Kidney (tissue), 14 donors: Measurements from ENCODE around the gene PKD2L1. TPM values are rescaled to one million over a fixed set of nuclear protein-coding genes. Genes with fewer than 3 reads are reported as not detected.

ENCODE experiments used
- DNase-seq, 5 donors: peaks; one replicate each; pipeline ENCODE4 v3.0.0-alpha.2; 2013 to 2020
- FAIRE-seq: peaks from 2 replicates; lab custom pipeline; 2012; peaks lifted over from hg19 to GRCh38; lab: Jason Lieb, UNC
- H3K27ac ChIP-seq, 2 donors: one replicate each; pipeline ENCODE4 v1.7.0; 2013; ENCODE audit warnings: low read depth in 2 of 2, low read length in 2 of 2, inconsistent platforms in 1 of 2
- H3K27me3 ChIP-seq: one replicate; pipeline ENCODE4 v1.7.1; 2013; ENCODE audit warnings: low read length, inconsistent platforms; ENCODE audit not compliant: control insufficient read depth, insufficient read depth
- H3K36me3 ChIP-seq, 3 donors: one replicate each; pipeline versions ENCODE4 v1.7.0 to v1.7.1; 2013; ENCODE audit warnings: low read length in 3 of 3, control low read depth in 1 of 3, inconsistent platforms in 1 of 3; ENCODE audit not compliant: insufficient read depth in 3 of 3, control insufficient read depth in 2 of 3
- H3K4me1 ChIP-seq, 3 donors: one replicate each; pipeline versions ENCODE4 v1.7.0 to v1.7.1; 2013; ENCODE audit warnings: low read length in 3 of 3, inconsistent platforms in 1 of 3, low read depth in 1 of 3; ENCODE audit not compliant: control insufficient read depth in 2 of 3, insufficient read depth in 2 of 3
- H3K4me3 ChIP-seq, 3 donors: one replicate each; pipeline versions ENCODE4 v1.7.0 to v1.8.1; 2013; ENCODE audit warnings: low read length in 3 of 3, control low read depth in 1 of 3, inconsistent platforms in 1 of 3
- H3K9ac ChIP-seq, 3 donors: one replicate each; pipeline versions ENCODE4 v1.7.0 to v1.7.1; 2013; ENCODE audit warnings: low read length in 3 of 3, control low read depth in 1 of 3, inconsistent platforms in 1 of 3
- H3K9me3 ChIP-seq, 3 donors: one replicate each; pipeline versions ENCODE4 v1.7.0 to v1.7.1; 2013; ENCODE audit warnings: low read length in 3 of 3, control low read depth in 1 of 3, inconsistent platforms in 1 of 3; ENCODE audit not compliant: control insufficient read depth in 2 of 3, insufficient read depth in 1 of 3
- intact Hi-C: fragments of 100-400 bp; cut with DNase I; formaldehyde crosslinking; loops from one replicate; pipeline ENCODE4 v1.11.1; 2022
- polyA plus RNA-seq: library from polyadenylated mRNA; stranded (reverse); fragments of 350-450 nt; fragmentation: Illumina TruSeq; extraction: RNeasy Lipid Tissue Mini Kit (QIAGEN cat#74804); gene quantifications from one replicate; pipeline ENCODE4 v1.2.3, GENCODE V29; 2014; ENCODE audit warnings: low read depth, low replicate concordance; ENCODE audit not compliant: insufficient read depth
- total RNA-seq: library from RNA; stranded (reverse); fragmentation: NEBNext Ultra II Directional; extraction: Animal tissue kit (Norgen Biotek cat#: 25700); gene quantifications from one replicate; pipeline ENCODE4 v1.2.1, GENCODE V29; 2021
- TF ChIP-seq, protein P1 (sequence below): IDR thresholded peaks from 3 replicates; pipeline ENCODE4 v1.5.1; 2012; ENCODE audit warnings: mild to moderate bottlenecking, moderate library complexity, borderline replicate concordance; ENCODE audit not compliant: insufficient read depth; ENCODE audit errors: extremely low read depth
- donor health status: control.
- donor health status: control.
- donor health status: control.
- donor health status: control.
- donor health status: control.
- donor health status: DM: yes; HTN: yes; CAD: no.
- donor health status: Normal renal cell carcinoma (clear cell type).

PKD2L1 gene
- total and polyA plus RNA-seq, 2 donors from 2014 or later = 0.17 TPM; not detected in 1

DNA sequence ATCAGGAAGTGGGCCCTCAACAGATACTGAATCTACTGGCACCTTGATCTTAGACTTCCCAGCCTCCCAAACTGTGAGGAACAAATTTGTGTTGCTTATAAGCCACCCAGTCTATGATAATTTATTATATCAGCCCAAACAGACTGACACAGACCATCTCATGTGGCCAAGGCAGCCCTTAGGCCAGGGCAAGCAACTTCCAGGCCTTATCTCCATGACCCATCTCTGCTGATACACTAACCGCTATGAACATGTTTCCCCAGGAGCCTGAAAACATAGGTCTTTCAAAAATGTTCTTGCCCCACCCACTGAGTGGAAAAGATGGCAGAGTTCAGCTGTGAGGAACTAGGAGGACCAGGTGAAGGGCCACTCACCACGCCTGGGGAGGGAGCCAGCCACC is 40.4 kb downstream of the PKD2L1 start:
- intact Hi-C loops = no loop called here
- TF ChIP-seq, protein P1, sequence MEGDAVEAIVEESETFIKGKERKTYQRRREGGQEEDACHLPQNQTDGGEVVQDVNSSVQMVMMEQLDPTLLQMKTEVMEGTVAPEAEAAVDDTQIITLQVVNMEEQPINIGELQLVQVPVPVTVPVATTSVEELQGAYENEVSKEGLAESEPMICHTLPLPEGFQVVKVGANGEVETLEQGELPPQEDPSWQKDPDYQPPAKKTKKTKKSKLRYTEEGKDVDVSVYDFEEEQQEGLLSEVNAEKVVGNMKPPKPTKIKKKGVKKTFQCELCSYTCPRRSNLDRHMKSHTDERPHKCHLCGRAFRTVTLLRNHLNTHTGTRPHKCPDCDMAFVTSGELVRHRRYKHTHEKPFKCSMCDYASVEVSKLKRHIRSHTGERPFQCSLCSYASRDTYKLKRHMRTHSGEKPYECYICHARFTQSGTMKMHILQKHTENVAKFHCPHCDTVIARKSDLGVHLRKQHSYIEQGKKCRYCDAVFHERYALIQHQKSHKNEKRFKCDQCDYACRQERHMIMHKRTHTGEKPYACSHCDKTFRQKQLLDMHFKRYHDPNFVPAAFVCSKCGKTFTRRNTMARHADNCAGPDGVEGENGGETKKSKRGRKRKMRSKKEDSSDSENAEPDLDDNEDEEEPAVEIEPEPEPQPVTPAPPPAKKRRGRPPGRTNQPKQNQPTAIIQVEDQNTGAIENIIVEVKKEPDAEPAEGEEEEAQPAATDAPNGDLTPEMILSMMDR = no peak

DNA sequence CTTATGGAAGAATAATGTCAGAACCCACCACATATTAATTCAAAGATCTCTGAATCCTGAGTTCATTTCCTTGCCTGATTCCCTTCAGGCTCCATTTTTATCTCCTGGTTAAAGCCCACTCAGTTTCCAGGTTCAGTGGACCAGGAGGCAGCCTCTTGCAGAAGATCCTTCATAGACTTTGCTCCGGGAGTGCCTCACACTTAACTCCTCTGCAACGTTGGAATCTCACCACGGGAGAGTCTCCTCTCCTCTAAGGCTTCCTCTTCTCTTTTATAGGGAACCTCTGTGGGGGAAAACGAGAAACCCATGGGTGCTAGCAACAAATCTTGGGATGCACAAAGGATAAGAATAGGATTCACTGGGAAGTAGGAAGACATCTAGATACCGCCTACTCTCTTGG is 41.8 kb downstream of the PKD2L1 start:
- Histone ChIP-seq H3K9me3 (no peaks in the 10 kb centered on the region), H3K4me1 (peaks cover 5 to 15% (median 7%) of the 10 kb centered on the region in 3 donors), H3K36me3 (no peaks in the 10 kb centered on the region), H3K27ac (no peak overlapping the region), H3K27me3 (no peaks in the 10 kb centered on the region), H3K9ac (no peak overlapping the region), H3K4me3 (no peak overlapping the region)
- TF ChIP-seq, protein P1 = no peak
- no peak for FAIRE-seq
- DNase-seq = no peak
- intact Hi-C loops = no loop called here

More for the DNA sequence above, 40.4 kb downstream of the PKD2L1 start:
- peaks cover 5 to 15% (median 7%) of the 10 kb centered on the region in 3 donors for H3K4me1 ChIP-seq
- no peak overlapping the region for H3K9ac ChIP-seq
- H3K4me3 ChIP-seq = no peak overlapping the region
- no peak overlapping the region for H3K27ac ChIP-seq
- DNase-seq = no peak
- H3K27me3 ChIP-seq = no peaks in the 10 kb centered on the region
- FAIRE-seq = no peak
- no peaks in the 10 kb centered on the region for H3K36me3 ChIP-seq
- no peaks in the 10 kb centered on the region for H3K9me3 ChIP-seq

DNA sequence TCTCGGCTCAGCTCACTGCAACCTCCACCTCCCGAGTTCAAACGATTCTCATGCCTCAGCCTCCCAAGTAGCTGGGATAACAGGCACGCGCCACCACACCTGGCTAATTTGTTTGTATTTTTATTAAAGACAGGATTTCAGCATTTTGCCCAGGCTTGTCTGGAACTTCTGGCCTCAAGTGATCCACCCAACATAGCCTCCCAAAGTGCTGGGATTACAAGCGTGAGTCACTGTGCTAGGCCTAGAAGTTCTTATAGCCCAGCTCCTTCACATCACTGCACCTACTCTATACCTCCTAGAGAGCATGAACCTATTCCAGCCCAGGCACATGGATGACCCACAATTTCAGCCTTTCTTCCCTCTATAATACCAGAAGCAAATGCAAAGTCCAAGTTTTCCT is 42.3 kb downstream of the PKD2L1 start:
- FAIRE-seq = no peak
- Histone ChIP-seq H3K4me3 (no peak overlapping the region), H3K27me3 (no peaks in the 10 kb centered on the region), H3K9me3 (no peaks in the 10 kb centered on the region), H3K27ac (no peak overlapping the region), H3K9ac (no peak overlapping the region), H3K36me3 (no peaks in the 10 kb centered on the region), H3K4me1 (peaks cover 5 to 15% (median 7%) of the 10 kb centered on the region in 3 donors)
- no peak for DNase-seq
- TF ChIP-seq, protein P1 = no peak
- intact Hi-C loops = no loop called here
